Fibroblast of skin of abdomen (primary cell): Measurements from ENCODE around the gene NCAM2.

Experiments
- DNase-seq: peaks from one replicate; pipeline ENCODE4 v3.0.0-alpha.2; 2013

The NCAM2 gene

DNA sequence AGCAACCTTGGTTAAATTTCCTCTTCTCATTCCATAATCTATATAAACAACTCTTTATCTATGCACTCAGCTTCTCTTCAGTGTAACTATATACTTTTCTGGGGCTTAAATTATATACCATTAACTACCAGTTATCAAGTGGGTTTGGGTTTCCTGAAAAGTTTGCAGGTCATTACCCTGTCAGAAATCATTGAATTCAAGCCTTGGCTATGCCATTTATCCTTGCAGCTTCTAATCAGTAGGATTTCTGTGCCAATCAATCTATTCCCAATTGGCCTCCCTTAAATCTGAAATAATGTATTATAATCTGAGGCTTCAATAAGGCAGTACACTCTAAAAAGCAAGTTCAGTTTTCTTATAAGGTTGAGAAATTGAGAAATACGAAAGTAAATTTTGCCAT, 466.5 kb downstream of the NCAM2 start:
- no peak for DNase-seq

DNA sequence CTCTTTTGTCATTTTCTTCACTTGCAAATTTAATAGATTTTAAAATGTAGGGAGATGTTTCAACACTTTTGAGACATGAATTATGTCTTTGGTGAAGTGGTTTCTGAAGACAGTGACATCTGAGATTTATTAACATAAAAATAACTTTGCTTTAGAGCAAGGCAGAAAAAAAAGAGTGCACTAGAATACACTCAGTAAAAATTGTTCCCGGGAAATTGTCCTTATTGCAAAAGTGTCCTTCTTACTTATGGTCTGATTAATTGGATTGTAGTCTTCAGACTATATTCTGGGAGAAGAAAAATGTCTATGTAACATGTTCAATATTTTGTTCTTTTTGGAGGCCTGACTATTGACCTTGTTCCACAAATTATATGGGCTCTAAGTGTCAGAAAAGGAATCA, 468.5 kb downstream of the NCAM2 start:
- no peak for DNase-seq

DNA sequence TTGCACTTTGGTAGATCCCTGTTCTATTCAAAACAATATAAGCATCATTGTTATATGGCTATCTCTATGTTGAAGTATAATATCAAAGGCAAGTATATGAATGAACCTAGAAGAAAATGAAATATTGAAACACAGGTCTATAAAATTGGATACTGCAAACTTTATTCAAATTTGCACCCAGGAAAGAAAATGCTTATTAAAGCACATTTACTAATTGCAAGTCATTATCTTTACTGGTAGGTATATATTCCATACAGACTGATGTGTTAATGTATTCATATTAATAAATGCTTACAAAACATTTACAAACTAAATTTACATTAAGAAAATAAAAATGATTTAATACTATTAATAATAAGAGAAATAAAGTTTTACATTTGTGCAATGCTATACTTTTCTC, 469.8 kb downstream of the NCAM2 start:
- DNase-seq, result no peak

DNA sequence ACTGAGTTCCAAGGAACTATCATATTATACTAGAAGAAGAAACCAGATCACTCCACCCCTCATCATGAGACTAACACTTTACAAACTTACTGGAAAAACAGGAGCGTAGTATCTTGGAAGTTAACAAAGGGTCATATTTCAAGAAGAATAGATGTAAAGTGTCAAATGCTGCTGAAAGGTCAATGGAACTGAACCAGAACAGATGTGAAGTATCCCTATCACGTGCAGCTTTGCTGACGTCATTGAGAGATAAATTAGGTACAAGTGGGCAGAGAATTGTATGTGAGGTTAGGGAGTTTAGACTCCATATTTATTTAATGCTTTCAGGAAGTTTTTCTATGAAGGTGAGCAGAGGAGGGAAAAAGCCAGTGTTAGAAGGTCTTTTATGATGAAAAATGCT, 483.0 kb downstream of the NCAM2 start:
- DNase-seq, result no peak

DNA sequence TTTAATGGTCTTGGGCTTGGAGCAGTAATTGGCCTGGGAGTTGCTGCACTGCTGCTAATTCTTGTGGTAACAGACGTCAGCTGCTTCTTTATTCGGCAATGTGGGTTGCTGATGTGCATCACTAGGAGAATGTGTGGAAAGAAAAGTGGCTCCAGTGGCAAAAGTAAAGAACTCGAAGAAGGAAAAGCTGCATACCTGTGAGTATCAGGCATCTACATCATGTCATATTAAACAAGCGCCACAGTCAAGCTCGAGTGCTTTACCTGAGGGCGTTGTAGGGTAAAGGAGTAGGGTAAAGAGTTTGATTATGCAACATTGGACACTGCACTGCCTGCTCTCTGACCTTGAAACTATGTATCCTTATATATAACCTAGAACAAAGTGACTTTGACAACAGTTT, 510.6 kb downstream of the NCAM2 start:
- DNase-seq, result peak; percentile 1

DNA sequence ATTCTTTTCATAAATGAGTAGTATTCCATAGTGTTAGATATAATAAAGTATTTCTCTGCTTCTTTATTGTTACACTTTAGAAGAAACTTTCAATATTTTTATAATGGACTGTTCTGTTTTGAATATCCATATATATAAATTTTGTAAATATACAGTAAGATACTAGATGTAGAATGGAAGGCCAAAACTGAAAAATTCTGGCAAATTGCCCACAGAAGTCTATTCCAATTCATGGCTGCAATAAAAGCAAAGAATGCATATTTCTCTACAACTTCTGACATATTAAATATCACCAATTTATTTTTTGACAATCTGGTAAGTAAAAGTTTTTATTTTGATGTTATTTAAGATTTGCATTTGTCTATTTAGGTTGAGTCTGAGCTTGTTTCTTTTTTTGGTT, 532.5 kb downstream of the NCAM2 start:
- DNase-seq, result no peak

DNA sequence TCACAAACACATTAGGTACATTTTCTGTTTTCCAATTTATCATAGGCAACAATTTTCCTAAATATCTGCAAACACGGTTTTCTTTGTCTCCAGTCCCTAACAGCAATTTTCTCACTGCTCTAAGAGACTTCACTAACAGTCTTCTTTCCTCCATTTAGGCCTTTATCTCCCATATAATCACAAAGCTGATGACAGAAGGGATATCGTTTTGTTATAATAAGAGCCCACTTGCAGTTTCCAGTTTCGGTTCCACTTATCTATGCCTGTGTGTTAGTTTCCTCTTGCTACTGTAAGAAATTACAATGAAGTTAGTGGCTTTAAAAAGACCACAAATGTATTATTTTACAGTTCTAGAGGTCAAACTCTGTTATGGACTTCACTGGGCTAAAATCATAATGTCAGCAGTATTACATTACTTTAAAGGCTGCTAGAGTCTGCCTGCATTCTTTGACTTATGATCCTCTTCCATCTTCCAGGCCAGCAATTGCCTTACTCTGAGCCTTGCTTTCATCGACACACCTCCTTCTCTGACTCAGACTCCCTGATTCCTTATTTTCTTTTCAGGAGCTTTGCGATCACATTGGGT, 549.3 kb downstream of the NCAM2 start:
- DNase-seq, result no peak

DNA sequence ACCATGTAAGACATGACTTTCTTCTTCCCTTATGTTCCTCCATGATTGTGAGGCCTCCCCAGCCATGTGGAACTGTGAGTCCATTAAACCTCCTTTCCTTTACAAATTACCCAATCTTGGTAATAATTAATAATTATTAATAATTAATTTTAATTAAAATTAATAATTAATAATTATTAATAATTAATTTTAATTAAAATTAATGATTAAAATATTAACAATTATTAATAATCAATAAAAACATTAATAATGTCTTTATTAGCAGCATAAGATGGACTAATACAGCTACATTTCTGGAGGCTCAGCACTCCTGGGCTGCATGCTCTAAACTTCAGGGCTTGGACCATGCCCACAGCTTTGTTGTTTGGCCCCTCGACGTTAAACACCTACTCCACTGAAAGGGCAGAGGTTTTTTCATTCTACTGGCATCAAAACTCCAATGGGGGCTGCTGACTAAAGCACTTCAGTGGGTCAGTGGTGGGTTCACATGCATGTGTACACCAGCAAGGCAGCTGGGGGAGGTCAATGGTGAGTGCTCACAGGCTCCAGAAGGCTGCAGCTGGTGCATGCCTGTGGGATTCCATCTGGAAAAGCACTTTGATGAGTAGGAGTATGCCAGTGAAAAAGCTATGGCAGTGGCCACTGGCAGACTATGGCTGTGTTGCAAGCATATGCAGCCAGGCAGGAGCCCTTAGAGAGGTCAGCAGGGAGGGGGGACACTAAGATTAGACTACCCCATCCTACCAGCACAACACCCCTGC, 561.3 kb downstream of the NCAM2 start:
- DNase-seq, result no peak
